Posterior cingulate gyrus (tissue), 11 donors: Measurements from ENCODE around the gene KRTAP20-3.

Source experiments
- DNase-seq, 10 donors: peaks; one replicate each; pipeline versions ENCODE4 v3.0.0 to v3.0.0-alpha.2; 2020 to 2021; ENCODE audit warnings: mixed read lengths in 3 of 10
- intact Hi-C: fragments of 100-400 bp; cut with DNase I; formaldehyde crosslinking; loops from one replicate; pipeline ENCODE4 v1.15.1; 2023

KRTAP20-3 gene

GRCh38 chr21:30676737-30677136 lies 34.1 kb downstream of the KRTAP20-3 start:
- intact Hi-C loops = no loop called here
- DNase-seq = no peak

- intact Hi-C loops = no loop called here
Measured at GRCh38 chr21:30680586-30680985, 37.9 kb downstream of the KRTAP20-3 start.

GRCh38 chr21:30684506-30684905 lies 41.8 kb downstream of the KRTAP20-3 start:
- no peak for DNase-seq
- intact Hi-C loops = no loop called here

More at GRCh38 chr21:30680586-30680985, 37.9 kb downstream of the KRTAP20-3 start:
- DNase-seq = no peak

GRCh38 chr21:30689822-30690221 lies 47.2 kb downstream of the KRTAP20-3 start:
- no peak for DNase-seq
- intact Hi-C loops = no loop called here
